ENCODE measurements around the gene SF1. TPM values are rescaled to one million over a fixed set of nuclear protein-coding genes. Genes with fewer than 3 reads are reported as not detected.

SF1 gene
- total RNA-seq, 1 donor from 2014 or later, result 533 TPM

DNA sequence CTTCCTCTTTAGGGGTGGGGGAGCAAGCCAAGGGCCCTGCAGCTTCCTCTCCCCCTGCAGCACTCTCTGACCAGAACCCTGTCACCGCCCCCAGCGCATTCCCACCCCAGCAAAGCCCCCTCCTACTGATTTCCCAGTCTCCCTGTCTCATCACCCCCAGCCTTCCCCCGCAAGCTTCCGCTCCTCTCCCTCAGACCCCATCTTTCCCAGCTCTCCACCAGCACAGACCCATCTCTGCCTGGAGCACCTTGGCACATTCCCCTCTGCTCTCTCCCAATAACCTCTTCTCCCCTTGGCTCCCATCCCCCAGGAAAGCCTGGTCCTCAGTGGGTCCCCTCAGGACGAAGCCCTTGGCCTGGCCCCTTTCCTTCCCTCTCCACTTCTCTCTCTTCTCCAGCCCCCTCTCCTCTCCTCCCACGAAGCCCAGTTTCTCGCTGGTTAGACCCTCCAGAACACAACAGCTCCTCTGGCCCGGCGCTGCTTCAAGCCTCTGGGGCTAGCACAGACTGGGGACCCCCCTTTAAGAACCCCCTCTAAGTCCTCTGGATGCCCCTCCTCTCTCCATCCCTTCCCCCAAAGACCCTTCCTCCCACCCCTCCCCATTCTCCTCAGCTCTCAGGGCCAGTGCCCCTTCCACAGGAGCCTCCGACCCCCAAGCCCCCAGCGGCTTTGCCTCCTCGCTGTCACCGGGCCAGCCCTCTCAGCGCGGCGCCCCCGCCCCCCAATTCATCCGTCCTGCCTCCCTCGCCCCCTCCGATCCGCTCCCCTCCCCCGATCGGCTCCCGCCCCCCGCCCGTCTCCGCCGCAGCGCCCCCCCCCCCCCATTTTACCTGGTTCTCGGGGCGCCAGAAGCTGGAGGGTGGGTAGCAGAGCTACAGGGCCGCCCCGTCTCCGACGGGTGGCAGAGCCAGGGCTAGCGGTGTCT, 55.9 kb downstream of the SF1 start:
- no peaks in the 10 kb centered on the region for H3K4me1 Mint-ChIP-seq
- DNase-seq (ENCODE audit: low spot score in 2 of 2, unreplicated experiment in 2 of 2), result no peak
- H3K4me3 Mint-ChIP-seq, result no peak overlapping the region
- H3K27ac Mint-ChIP-seq, result no peak overlapping the region
- peaks cover 83% of the 10 kb centered on the region for H3K27me3 Mint-ChIP-seq (ENCODE audit: low read depth)
- H3K9me3 Mint-ChIP-seq, result no peaks in the 10 kb centered on the region
- TF ChIP-seq, protein P1, sequence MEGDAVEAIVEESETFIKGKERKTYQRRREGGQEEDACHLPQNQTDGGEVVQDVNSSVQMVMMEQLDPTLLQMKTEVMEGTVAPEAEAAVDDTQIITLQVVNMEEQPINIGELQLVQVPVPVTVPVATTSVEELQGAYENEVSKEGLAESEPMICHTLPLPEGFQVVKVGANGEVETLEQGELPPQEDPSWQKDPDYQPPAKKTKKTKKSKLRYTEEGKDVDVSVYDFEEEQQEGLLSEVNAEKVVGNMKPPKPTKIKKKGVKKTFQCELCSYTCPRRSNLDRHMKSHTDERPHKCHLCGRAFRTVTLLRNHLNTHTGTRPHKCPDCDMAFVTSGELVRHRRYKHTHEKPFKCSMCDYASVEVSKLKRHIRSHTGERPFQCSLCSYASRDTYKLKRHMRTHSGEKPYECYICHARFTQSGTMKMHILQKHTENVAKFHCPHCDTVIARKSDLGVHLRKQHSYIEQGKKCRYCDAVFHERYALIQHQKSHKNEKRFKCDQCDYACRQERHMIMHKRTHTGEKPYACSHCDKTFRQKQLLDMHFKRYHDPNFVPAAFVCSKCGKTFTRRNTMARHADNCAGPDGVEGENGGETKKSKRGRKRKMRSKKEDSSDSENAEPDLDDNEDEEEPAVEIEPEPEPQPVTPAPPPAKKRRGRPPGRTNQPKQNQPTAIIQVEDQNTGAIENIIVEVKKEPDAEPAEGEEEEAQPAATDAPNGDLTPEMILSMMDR (IDR thresholded peaks at IDR 0.05; ENCODE audit: unreplicated experiment), result no peak
- no peaks in the 10 kb centered on the region for H3K36me3 Mint-ChIP-seq

DNA sequence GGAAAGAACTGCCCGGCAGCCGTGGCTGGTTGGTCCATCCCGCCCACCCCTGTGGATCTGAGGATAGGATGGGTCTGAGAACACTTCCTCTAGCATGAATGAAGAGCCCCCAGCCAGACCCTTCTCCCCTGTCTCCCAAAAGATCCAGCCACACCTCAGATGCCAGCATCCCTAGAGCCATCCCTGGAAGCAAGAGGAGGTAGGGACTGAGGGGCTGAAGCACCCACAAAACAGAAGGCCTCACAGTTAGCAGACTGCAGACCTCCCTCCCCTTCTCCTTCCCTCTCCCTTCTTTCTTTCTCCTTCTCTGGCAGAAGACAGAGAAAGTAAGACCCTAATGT, 57.0 kb downstream of the SF1 start:
- no peak overlapping the region for H3K27ac Mint-ChIP-seq
- H3K9me3 Mint-ChIP-seq, result no peaks in the 10 kb centered on the region
- H3K4me3 Mint-ChIP-seq, result no peak overlapping the region
- peaks cover 83% of the 10 kb centered on the region for H3K27me3 Mint-ChIP-seq (ENCODE audit: low read depth)
- DNase-seq (ENCODE audit: low spot score in 2 of 2, unreplicated experiment in 2 of 2), result no peak
- H3K36me3 Mint-ChIP-seq, result no peaks in the 10 kb centered on the region
- H3K4me1 Mint-ChIP-seq, result no peaks in the 10 kb centered on the region
- TF ChIP-seq, protein P1 (IDR thresholded peaks at IDR 0.05; ENCODE audit: unreplicated experiment), result no peak

DNA sequence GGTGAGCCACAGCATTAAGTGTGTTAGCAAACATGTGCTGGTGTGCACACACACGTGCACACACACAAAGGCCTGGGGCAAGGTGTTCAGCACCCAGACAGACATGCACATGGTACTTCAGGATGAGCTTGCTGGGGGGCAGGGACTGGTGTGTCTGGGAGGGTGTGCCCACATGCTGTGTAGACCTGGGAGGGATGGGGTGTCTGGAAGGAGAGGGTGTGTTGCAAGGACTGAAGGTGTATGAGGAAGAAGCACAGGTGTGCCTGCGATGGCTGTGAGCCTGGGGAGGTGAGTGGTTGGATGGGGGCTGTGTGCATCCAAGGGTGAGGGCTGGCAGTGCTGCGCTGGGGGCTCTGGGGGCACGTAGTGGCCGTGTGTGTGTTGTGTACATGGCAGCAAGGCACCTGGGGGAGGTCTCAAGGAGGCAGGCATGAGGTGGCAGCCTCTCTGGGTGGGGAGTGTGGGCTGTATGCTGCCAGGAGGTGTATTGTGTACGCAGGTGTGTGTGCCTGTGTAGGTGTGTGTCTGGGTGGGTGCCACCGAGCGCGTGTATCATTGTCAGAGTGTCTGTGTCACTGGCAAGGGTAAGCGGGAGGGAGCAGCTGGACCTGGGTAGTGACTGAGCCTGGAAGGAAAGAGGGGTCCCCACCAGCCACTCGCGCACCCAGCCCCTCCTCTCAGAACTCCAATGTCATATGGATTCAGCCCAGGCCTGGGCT, 57.5 kb downstream of the SF1 start:
- TF ChIP-seq, protein P1 (IDR thresholded peaks at IDR 0.05; ENCODE audit: unreplicated experiment), result no peak
- Mint-ChIP-seq H3K27ac (no peak overlapping the region), H3K4me1 (no peaks in the 10 kb centered on the region), H3K9me3 (no peaks in the 10 kb centered on the region), H3K4me3 (no peak overlapping the region), H3K27me3 (ENCODE audit: low read depth) (peaks cover 86% of the 10 kb centered on the region), H3K36me3 (no peaks in the 10 kb centered on the region)
- DNase-seq (ENCODE audit: low spot score in 2 of 2, unreplicated experiment in 2 of 2), result no peak

DNA sequence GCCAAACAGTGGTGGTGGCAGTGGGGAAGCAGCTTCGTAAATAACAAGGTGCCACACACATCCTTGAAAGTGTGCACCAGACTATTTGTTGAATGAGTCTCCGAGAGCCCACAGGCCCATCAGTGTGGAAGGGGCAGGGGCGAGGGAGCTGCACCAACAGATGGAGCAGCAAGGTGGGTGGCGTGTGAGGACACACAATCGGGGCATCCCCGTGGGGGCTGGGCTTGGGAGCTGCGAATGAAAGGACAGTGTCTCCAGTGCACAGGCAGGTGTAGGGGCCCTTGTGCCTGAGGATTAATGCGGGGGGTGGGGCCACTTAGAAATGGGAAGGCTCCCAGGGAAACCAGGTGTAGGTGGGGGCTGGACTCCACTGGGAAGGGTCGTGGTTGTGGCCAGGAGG, 58.2 kb downstream of the SF1 start:
- Mint-ChIP-seq H3K36me3 (no peaks in the 10 kb centered on the region), H3K9me3 (no peaks in the 10 kb centered on the region), H3K4me1 (no peaks in the 10 kb centered on the region), H3K27me3 (ENCODE audit: low read depth) (peaks cover 86% of the 10 kb centered on the region), H3K4me3 (no peak overlapping the region), H3K27ac (no peak overlapping the region)
- TF ChIP-seq, protein P1 (IDR thresholded peaks at IDR 0.05; ENCODE audit: unreplicated experiment), result no peak
- DNase-seq (ENCODE audit: low spot score in 2 of 2, unreplicated experiment in 2 of 2), result no peak

DNA sequence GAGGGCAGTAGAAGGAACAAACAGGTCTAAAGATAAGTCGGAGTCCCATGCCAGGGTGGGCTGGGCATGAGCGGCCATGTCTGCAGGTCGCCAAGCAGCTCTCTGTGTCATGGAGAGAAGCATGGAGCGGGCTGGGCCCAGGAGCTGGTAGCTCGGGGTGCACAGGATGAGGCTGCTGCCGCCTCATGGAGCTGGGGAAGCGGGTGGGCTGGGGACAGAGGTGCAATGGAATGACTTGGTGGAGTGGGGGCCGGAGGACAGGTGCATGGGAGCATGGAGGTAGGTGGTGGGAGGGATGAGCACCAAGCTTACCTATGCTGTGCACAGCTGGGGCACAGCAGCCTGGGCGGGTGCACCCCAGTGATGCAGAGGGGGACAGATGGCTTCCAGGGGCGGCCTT, 58.9 kb downstream of the SF1 start:
- Mint-ChIP-seq H3K9me3 (no peaks in the 10 kb centered on the region), H3K36me3 (no peaks in the 10 kb centered on the region)

More for the DNA sequence above, 58.9 kb downstream of the SF1 start:
- Mint-ChIP-seq H3K27ac (no peak overlapping the region), H3K27me3 (ENCODE audit: low read depth) (peaks cover 90% of the 10 kb centered on the region), H3K4me3 (no peak overlapping the region), H3K4me1 (no peaks in the 10 kb centered on the region)
- DNase-seq (ENCODE audit: low spot score in 2 of 2, unreplicated experiment in 2 of 2), result no peak
- TF ChIP-seq, protein P1 (IDR thresholded peaks at IDR 0.05; ENCODE audit: unreplicated experiment), result no peak
